ENCODE results near the gene MITF.

MITF gene

GRCh38 chr3:69729147-69729919, 9.9 kb upstream of the MITF start:
- no peak for DNase-seq

- no peak for DNase-seq
Observed at GRCh38 chr3:69731080-69731479, 8.2 kb upstream of the MITF start.

GRCh38 chr3:69735893-69736292, 3.4 kb upstream of the MITF start:
- no peak for DNase-seq

DNA sequence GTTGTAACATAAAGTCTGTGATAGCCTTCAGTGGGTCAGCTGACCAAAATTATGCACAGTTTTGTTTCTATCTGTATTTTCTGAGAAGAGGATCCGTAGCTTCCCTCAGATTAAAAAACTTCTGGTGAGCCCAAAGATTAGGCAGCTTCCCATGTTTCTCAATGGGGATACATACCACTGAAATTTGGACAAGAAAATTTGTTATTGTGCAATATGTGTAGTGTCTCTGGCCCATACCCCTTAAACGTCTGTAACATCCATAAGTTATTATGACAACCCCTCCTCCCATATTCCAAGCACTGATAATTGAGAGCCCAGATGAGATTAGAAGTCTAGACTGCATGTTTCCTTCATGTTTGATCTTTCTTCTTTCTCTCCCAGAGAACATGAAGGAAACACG, 1.9 kb upstream of the MITF start:
- no peak for DNase-seq

GRCh38 chr3:69738315-69738714, 949 bp upstream of the MITF start:
- DNase-seq, result no peak

GRCh38 chr3:69738859-69739203, 433 bp upstream of the MITF start:
- DNase-seq, result no peak

DNA sequence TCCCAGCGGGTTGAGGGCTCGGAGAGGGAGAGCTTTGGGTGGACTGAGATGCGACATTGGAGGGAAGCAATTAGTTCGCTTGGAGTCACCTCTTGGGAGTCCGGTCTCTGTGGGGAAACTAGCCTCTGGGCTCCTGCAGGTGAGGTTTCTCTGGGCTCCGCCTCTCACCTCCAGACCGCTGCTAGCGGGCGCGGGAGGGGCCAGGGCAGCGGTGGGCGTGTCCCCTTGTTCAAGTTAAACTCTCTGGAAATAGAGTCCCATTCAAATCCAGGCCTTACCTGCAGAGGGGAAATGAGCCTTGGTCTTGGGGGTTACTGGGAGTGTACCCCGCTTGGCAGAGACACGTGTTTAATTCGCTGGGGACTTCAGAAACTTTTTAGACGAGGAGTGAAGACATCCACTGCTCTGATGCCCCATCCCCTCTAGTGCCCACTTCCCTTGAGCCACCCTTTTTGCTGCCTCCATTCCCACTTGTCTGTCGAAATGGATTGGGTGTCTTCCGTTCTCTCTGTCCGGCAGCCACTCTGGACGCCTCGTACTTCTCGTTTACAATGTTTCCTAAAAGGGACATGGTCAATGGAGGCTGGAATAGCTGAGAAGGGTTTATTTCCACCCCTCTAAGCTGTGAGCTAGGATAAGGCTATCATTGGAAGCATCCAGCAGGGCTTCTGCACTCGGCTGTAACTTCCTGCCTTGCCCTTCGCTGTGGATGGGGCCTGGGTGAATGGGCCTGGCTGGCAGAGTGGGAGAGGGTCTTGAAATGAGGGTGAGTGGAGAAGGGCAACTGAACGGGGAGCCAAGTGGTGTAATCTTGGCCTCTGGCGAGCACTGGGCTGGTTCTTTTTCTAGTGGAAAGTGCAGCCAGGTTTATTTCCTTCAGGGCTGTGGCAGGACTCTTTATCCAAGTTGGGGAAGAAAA, 1.1 kb downstream of the MITF start:
- DNase-seq, result no peak

DNA sequence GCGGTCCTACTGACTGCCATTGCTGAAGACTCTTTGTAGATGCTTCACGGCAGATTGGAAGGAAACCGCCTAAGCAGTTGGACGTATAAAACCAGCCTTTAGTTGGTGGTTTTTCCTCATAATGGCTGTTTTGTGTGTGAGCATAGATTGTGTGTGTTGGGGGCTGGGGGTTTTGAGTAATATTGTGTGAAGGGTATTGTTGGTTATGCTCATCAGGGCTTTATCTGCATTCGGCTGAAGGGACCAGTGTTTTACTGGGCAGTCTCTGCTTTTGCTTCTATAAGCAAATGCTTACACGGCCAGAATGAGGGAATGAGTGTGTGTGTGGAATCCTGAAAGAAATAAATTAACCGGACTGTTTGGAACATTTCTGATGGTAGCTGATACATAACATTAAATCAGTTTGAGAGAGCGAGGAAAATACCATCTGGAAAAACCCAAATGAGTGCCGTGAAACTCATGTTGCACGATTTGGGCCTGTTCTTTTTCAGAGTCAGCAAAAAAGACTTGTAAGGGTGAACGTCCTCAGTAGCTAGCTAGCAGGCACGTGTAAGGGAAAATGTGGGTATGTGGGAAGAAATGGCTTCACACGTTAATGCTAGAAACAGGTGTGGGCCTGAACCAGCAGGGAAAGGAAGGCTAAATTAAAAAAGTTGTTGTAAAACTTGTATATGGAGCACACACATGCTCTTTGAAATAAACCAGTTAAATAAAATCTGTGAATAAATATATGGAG, 1.9 kb downstream of the MITF start:
- no peak for DNase-seq

DNA sequence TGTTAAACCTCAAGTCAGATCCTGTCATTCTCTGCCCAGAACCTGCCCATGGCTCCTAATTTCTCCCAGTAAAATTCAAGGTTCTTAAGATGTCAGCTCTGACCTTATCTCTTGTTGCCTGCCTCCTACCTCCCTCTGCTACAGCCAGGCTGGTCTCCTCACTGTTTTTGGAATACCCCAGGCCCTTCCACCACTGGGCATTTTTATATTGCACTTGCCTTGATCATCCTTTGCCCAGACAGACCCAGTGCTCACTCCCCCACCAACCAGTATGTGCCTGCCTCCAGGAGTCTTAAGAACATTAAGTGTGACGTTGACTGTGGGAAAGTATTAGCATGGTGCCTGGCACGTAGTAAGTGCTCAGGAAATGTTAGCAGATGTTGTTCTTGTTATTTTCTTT, 3.1 kb downstream of the MITF start:
- DNase-seq, result no peak

GRCh38 chr3:69743975-69744906, 5.0 kb downstream of the MITF start:
- no peak for DNase-seq

DNA sequence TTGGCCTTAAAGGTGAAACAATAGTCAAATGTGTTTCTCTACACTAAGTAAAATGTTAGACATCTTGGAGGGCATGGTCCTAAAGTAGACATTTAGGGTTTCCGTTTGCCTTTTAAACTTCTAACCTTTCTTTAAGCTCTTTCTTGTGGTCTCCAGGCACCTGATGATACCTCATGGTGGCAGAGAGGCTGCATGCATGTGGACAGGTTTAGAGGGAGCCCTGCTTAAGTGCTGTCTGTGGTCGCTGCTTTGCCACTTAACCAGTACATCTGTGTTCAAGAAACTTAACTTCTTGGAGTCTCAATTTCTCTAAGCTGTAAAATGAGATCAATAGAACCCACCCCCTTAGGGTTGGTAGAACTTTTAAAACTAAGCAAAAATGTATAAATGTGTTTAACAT, 6.2 kb downstream of the MITF start:
- DNase-seq, result no peak

- DNase-seq, result no peak
Observed at GRCh38 chr3:69746119-69746518, 6.9 kb downstream of the MITF start.

DNA sequence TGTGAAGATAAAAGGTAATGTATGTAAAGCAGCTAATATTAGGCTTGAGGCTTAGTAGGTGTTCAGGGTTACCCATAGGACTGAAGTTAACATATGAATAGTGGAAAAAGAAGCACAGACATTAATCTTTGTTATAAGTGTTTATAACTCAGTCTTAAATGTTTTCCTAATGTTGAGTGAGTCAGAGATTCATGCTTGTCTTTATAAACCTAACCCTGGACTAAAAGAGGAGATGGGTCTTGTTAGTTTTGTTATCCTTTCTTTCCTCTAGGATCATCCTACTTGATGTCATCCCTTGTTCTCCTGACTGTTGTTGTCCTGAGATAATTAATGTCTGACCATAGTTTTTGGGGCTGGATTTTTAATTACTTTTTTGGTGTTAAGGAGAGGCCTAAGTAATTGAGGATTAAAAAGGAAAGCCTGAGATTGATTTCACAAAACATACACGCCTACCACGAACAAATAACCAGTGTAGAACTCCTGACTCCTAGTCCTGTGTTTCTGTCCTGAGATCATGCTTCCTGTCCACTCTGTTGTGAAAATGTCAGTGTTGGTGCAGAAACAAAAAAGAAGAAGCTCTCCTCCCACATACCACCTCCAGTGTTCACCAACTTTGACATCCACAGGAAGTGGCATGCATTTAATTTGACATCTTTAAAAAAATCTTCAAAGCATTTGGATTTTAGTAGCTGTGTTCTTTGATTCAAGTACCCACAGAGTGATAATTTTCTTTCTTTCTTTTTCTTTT, 8.4 kb downstream of the MITF start:
- no peak for DNase-seq

DNA sequence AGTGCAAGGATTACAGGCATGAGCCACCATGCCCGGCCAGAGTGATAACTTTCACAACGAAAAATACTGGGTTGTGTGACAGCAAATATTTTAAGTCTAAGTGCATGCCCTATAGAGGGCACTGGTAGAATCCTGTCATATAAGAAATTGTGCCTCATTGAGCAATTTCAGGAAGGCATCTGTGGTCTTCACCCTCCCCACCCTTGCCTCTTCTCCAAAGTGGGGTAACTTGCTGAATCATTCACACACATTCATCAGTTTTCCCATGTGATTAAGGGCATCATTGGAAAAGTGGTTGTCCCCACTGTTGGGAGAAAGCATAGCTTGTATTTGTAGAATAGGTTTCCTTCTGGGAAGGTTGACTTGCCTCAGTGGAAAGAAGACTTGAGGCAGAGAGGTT, 9.2 kb downstream of the MITF start:
- no peak for DNase-seq

GRCh38 chr3:69749461-69749860, 10.2 kb downstream of the MITF start:
- DNase-seq, result no peak

DNA sequence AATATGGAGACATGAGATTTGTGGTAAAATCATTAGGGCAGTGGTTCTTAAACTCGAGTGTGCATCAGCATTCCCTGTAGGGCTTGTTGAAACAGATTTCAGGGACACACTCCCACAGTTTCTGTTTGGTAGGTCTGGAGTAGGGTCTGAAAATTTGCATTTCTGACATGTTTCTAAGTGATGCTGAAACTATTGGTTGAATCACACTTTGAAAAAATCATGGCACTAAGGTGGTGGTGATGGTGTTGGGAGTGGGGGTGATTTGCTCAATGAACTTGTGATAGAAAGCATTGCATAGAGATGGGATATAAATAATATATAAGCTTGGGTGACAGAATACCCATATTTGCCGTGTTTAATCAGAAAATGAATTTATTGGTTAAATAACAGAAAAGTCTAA, 11.3 kb downstream of the MITF start:
- no peak for DNase-seq

- no peak for DNase-seq
Observed at GRCh38 chr3:69751074-69751476, 11.8 kb downstream of the MITF start.

- DNase-seq, result no peak
Observed at GRCh38 chr3:69752241-69752640, 13.0 kb downstream of the MITF start.

DNA sequence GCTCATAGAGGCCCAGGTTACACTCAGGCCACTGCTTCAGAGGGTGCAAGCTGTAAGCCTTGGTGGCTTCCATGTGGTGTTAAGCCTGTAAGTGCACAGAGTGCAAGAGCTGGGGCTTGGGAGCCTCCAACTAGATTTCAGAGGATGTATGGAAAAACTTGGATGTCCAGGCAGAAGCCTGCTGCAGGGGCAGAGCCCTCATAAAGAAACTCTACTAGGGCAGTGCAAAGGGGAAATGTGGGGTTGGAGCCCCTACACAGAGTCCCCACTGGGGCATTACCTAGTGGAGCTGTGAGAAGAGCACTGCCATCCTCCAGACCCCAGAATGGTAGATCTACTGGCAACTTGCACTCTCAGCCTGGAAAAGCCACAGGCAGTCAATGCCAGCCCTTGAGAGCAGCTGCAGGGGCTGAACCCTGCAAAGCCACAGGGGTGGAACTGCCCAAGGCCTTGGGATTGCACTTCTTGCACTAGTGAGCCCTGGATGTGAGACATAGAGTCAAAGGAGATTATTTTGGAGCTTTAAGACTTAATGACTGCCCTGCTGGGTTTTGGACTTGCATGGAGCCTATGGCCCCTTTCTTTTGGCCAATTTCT, 14.0 kb downstream of the MITF start:
- DNase-seq, result no peak

- no peak for DNase-seq
Observed at GRCh38 chr3:69755795-69756194, 16.5 kb downstream of the MITF start.
